Hematopoietic multipotent progenitor cell treated with erythropoietin and hydrocortisone succinate and interleukin-3 and kit ligand, for 15 days (in vitro differentiated cells): ENCODE measurements around the gene VCX2.
"Not testable (repeated sequence)": the region's sequence is repeated elsewhere in the genome, so short reads cannot be mapped to it uniquely, and the experiment has no call there.

Experiments used
- DNase-seq: peaks from one replicate; pipeline ENCODE4 v3.0.0-alpha.2; 2015; ENCODE audit warnings: low spot score

VCX2 gene

GRCh38 chrX:8171169-8171568, at the start of gene VCX2:
TSS of gene VCX2 (minus strand) at chrX:8171267. CDS start at chrX:8170643, 624 bp downstream.
- DNase-seq = not testable (repeated sequence)

DNA sequence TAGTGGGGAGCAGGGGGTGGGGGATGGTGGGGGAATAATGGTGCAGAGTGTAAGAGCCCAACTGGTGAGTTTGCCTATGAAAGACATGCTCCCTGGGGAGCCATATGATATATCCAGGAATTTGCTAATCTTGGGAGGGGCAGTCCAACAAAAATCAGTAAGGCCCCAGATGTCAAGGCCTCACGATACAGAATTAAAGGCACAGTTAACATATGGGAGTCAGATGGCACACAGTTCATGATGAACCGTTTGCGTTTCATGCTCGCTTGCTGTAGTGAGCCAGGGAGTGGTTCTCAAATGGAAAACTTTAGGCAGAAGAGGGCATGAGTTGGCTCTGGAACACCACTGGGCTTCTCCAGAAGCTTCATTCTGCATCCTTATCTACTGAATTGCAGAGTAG, 33.9 kb upstream of the VCX2 start:
- no peak for DNase-seq

GRCh38 chrX:8204169-8204935, 33.3 kb upstream of the VCX2 start:
- no peak for DNase-seq

DNA sequence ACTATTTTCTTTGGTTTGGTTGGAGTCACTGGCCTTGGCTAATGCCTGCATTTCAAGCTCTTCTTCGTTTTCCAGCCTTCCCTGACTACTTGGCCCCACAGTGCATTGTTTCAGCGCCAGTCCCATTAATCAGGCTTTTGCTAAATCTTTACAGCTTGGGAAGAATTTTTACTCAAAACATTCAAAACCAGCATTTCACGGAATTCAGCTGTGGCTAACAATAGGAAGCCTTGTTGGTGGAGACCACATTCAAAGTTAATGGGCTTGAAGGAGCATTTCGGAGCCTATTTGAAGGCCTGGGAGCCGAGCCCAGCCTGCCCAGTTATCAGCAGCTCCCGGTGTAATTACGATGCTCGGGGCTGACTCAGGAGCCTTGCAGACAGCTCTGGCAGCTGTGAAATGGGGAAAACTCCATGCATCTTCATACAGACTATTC, 30.8 kb upstream of the VCX2 start:
- no peak for DNase-seq

DNA sequence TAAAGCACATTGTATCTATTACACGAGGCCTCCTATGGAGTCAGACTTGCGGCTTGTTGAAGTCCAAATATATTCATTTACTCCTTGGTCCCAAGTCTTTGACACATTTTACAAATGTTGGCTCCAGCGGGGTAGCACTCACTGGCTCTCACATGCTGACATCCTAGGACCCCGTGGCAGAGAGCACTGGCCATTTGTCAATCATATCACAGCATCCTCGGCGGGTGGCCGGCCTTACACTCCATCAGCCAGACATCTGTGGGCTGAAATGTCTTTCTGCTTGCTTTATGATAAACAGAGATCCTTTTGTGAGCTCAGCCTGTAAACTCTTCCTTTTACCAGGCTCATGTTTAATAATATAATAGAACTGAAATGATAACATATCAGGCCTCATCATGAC, 25.7 kb upstream of the VCX2 start:
- DNase-seq = no peak

DNA sequence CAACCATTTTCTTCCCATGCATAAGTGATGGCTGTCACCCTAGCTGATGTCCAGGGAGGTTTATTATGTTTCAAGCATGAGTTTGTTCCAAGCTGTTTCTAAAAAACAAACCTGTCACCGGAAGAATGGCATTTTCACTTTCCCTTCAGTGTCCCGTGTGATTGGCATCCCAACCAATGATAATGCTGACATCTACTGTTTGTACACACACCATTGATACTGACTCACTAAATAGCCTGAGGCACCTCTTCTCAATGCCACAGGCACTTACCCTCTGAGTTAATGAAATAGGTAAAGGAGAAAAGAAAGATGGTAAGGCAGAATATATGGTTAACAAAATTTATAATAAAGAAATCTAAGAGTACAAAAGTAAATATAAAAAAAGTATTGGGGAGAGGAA, 23.1 kb upstream of the VCX2 start:
- no peak for DNase-seq

GRCh38 chrX:8192276-8192675, 21.2 kb upstream of the VCX2 start:
- DNase-seq = no peak

DNA sequence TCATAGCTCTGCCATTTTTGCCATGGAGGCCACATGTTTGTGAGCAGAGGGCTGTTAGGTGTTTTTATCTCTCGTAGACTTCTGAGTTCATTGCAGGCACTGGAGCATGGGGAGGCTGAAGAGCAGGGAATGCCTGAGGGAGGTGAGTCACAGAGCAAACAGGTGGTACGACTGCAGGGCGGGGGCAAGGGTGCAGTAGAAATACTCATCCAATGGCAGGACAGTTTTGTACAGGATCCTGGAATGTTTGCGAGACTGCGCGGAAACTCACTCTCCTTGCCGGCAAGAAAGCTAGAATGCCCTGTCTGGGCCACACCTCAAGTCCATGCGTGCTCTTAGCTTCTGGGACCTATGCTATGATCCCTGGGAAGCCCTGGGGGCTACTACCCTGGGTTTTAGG, 20.0 kb upstream of the VCX2 start:
- no peak for DNase-seq

DNA sequence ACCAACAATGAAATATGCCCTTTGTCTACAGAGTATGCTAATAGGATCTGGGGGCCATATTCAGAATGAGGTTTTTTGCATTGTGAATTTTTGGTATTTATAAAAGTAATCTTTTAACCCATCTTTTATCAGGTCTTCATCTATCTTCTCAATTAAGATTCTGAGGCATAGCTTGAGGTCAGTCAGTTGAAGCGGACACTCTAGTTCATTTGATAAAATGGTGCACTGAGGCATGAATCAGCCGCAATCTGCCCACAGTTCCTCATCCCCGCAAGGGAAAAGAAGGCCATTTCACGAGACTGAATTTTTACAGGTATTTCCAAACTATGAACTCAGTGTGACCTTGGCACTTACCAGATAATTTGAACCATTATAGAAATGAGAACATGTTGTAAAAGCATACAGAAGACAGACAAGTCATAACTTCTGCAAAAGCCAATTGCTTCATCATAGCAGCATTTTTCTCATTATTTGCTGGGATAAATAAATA, 19.3 kb upstream of the VCX2 start:
- DNase-seq = no peak

- DNase-seq = no peak
Observed at GRCh38 chrX:8189096-8189830, 18.2 kb upstream of the VCX2 start.

DNA sequence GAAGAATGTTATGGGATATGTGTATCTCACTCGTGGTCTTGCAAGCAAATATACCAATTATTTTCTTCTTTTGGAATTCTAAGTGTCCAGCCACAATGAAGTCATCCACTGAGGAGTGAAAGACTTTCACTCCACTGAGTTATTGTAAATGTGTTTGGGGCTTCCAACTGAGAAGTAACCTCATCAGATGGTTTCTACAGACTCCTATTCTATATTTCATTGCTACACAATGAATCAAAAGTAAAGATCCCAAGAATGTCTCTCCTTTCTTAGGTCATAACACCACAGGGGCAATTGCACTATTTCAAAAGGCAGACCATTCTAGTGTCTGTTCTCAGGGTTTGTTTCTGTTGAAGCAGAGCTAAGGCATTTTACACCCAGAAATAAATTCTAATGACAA, 12.3 kb upstream of the VCX2 start:
- DNase-seq = no peak

DNA sequence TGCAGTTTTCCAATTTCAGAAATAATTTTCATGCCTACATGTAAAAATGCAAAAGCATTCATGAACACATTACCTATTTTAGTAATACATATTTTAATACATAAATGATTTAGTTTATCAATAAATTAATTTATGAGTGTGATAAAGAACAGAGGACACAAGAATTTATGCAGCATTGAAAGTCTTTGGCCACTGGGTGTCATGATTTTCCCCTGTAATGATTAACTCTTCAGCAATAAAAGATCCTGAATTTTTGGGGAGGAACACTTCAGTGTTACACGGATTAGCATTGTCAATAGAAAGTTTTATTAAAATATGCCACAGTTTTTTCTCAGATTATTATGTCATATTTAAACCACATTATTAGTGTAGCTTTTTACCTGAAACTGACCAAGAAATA, 8.6 kb upstream of the VCX2 start:
- DNase-seq = no peak

- not testable (repeated sequence) for DNase-seq
Observed at GRCh38 chrX:8154011-8154410, 17.1 kb downstream of the VCX2 start.

DNA sequence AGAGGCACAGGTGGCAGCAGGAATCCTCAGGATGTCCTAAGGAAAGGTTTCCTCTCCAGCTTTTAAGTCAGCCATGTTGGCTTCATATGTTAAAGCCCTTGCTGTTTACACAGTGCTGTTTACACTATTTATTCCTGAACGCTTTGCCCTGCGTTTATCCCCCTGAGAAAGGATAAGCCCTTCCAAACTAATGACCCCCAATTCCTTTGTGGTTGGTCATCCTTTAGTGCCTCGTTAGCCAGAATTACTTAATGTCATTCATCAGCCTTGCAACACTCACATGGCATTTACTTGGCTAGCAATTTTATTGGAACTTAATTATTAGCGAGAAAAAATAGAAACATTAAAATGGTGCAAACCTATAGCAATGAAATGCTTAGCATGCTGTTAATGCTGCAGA, 23.8 kb downstream of the VCX2 start:
- no peak for DNase-seq

DNA sequence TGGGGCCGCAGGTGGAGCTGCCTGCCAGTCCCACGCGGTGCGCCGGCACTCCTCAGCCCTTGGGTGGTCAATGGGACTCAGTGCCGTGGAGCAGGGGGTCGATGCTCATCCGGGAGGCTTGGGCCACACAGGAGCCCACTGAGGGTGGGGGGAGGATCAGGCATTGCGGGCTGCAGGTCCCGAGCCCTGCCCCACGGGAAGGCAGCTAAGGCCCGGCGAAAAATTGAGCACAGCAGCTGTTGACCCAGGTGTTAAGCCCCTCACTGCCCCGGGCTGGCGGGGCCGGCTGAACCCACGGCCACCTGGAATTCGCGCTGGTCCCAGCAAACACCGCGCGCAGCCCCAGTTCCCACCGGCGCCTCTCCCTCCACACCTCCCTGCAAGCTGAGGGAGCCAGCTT, 26.1 kb downstream of the VCX2 start:
- DNase-seq = no peak

GRCh38 chrX:8141896-8142295, 29.2 kb downstream of the VCX2 start:
- DNase-seq = no peak

DNA sequence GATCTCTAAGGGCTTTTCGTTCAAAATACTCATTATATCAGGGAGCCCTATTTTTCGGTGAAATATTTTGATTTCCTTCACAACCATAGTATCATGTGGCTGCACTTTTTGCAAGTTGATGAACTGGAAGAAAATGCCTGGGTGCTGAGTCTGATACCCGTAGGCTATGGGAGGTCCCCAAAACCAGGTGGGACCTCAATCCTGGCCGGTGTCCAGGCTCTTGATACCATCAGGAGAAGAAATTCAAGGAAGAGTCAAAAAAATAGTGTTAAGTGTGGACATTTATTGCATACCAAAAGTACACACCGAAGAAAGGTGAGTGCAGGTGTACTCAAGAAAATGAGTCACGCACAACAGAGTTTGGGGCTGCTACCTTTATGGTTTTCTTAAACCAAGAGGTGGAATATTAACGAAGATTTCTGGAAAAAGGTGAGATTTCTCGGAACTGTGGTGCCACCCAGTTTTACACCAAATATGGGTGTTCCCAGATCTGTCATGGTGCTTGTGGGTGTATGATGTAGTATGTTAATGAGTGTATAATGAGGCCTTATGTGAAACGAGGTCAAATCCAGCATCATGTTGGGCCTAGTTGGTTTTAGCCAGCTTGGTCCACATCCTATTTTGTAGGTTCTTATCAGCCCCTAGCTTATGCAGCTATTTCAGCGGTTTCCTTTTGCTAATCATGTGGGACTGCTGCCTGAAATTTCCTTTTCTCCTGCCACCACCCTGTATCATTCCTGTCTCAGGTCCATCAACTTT, 29.9 kb downstream of the VCX2 start:
- DNase-seq = no peak

GRCh38 chrX:8139716-8140115, 31.4 kb downstream of the VCX2 start:
- DNase-seq = no peak

DNA sequence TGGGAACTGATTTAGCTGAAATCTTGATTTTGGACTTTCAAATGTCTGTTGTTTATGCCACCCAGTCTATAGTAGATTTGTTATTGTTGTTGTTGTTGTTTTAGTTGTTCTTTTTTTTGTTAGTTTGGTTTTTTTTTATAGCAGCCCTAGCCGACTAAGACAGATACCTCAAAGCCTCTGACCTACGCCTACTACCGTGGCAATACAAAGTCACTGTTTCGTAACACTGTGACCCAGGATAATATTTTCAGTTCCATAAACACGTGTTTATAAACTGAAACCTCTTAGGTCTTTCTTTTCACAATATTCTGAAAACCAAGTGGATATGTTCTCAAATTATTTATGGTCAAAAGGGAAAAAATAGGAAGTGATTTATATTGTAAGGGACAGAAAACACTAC, 32.8 kb downstream of the VCX2 start:
- DNase-seq = no peak

DNA sequence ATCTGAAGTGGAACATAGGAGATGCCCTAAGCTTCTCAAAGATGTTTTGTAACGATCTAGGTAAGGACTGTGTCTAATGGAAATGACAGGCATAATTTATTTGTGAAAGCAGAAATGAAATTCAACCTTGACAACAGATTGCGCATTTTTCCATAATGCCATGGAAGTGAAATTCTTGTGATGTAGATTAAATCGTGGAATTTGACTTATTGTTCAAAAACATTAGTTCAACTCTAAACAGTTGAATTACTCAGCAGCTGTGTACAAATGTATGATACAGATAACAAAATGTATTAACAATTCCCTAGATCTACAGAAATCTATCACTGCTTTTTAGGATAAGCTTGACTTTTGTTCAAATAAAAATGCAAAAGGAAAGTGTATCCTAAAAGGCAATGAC, 44.4 kb downstream of the VCX2 start:
- no peak for DNase-seq

GRCh38 chrX:8126092-8126491, 45.0 kb downstream of the VCX2 start:
- DNase-seq = no peak

DNA sequence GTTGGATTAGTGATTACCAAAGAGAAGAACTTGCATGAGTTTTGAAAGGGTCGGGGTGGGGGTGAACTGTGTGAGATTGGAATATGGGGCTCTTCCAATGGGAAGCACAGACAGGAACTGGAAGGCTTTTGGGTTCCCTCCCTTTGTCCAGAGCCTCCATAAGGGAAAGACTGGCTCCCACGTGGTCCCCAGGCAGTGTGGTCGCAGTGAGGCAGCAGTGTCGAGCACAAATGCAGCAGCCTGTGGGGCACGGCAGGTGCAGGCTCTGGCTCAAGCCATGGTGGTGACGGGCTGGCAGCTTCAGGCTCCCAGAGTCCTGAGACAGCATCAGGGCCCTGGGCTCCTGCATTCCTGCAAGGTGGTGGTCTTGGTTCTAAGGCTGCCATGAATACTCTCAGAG, 45.5 kb downstream of the VCX2 start:
- DNase-seq = no peak

DNA sequence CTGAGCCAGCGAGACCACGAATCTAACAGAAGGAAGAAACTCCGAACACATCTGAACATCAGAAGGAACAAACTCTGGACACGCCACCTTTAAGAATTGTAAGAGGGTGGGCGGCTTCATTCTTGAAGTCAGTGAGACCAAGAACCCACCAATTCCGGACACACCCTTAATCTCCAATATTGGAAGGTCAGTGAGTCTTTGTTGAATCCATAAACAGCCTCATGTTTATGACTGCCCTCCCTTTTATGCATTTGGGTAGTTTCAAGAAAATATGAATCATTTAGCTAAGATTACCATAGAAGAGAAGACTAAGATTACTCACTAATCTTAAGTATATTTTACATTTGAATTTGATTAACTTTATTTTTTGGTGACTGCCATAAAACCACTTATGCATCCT, 48.5 kb downstream of the VCX2 start:
- DNase-seq = no peak
